ENCODE data around the gene NELFA. TPM values are rescaled to one million over a fixed set of nuclear protein-coding genes. Genes with fewer than 3 reads are reported as not detected.

The NELFA gene
- total RNA-seq, 2 experiments from 2014 or later: 34.7 to 36.2 TPM

- H3K4me3 Mint-ChIP-seq: no peak overlapping the region
- H3K36me3 Mint-ChIP-seq (ENCODE audit: low read depth): peaks cover 67% of the 10 kb centered on the region
- POLR2A ChIA-PET: no interaction called here
Measured at GRCh38 chr4:1956631-1957030, 52.1 kb downstream of the NELFA start.

GRCh38 chr4:1953335-1953734 is 55.4 kb downstream of the NELFA start:
- H3K27ac Mint-ChIP-seq: no peak overlapping the region
- ChIA-PET CTCF (interaction anchor here (0.6 to 1.2 kb wide), 3 partner anchors 12 to 250 kb away, joined by 3 to 6 read pairs (median 3); no protein-coding TSS in a partner anchor), POLR2A (interaction anchor here (0.7 kb wide), 1 partner anchor 219 kb away, joined by 4 read pairs; no protein-coding TSS in a partner anchor)
- no peaks in the 10 kb centered on the region for H3K9me3 Mint-ChIP-seq
- H3K27me3 Mint-ChIP-seq: no peaks in the 10 kb centered on the region
- no peaks in the 10 kb centered on the region for H3K4me1 Mint-ChIP-seq
- H3K4me3 Mint-ChIP-seq: no peak overlapping the region
- H3K36me3 Mint-ChIP-seq (ENCODE audit: low read depth): peaks cover 50% of the 10 kb centered on the region
- no peak for DNase-seq

More at GRCh38 chr4:1956631-1957030, 52.1 kb downstream of the NELFA start:
- CTCF ChIA-PET: interaction anchor here (0.7 kb wide), 2 partner anchors 235 to 509 kb away, joined by 4 to 5 read pairs; partner anchors contain the start of genes TACC3 and TMEM129
- Mint-ChIP-seq H3K4me1 (no peaks in the 10 kb centered on the region), H3K27ac (no peak overlapping the region), H3K9me3 (no peaks in the 10 kb centered on the region), H3K27me3 (no peaks in the 10 kb centered on the region)
- DNase-seq: no peak

- no peak for DNase-seq
- H3K4me3 Mint-ChIP-seq: no peak overlapping the region
- ChIA-PET POLR2A (interaction anchor here (0.7 kb wide), 1 partner anchor 219 kb away, joined by 4 read pairs; no protein-coding TSS in a partner anchor), CTCF (interaction anchor here (0.6 kb wide), 1 partner anchor 34 kb away, joined by 6 read pairs; no protein-coding TSS in a partner anchor)
- H3K36me3 Mint-ChIP-seq (ENCODE audit: low read depth): peaks cover 46% of the 10 kb centered on the region
- H3K27ac Mint-ChIP-seq: no peak overlapping the region
- H3K27me3 Mint-ChIP-seq: no peaks in the 10 kb centered on the region
- H3K9me3 Mint-ChIP-seq: no peaks in the 10 kb centered on the region
- no peaks in the 10 kb centered on the region for H3K4me1 Mint-ChIP-seq
Measured at GRCh38 chr4:1952719-1953118, 56.1 kb downstream of the NELFA start.

GRCh38 chr4:1952058-1952700 is 56.6 kb downstream of the NELFA start:
- Mint-ChIP-seq H3K27ac (no peak overlapping the region), H3K27me3 (no peaks in the 10 kb centered on the region), H3K9me3 (no peaks in the 10 kb centered on the region), H3K4me3 (no peak overlapping the region), H3K36me3 (ENCODE audit: low read depth) (peaks cover 44% of the 10 kb centered on the region), H3K4me1 (no peaks in the 10 kb centered on the region)
- no peak for DNase-seq
- ChIA-PET POLR2A (no interaction called here), CTCF (no interaction called here)

GRCh38 chr4:1950369-1950768 is 58.4 kb downstream of the NELFA start:
- Mint-ChIP-seq H3K27me3 (no peaks in the 10 kb centered on the region), H3K9me3 (no peaks in the 10 kb centered on the region), H3K4me1 (no peaks in the 10 kb centered on the region), H3K4me3 (no peak overlapping the region), H3K27ac (no peak overlapping the region), H3K36me3 (ENCODE audit: low read depth) (peaks cover 35% of the 10 kb centered on the region)
- ChIA-PET CTCF (no interaction called here), POLR2A (no interaction called here)
- DNase-seq: no peak

- H3K27ac Mint-ChIP-seq: no peak overlapping the region
- no peaks in the 10 kb centered on the region for H3K9me3 Mint-ChIP-seq
- no peaks in the 10 kb centered on the region for H3K27me3 Mint-ChIP-seq
- CTCF ChIA-PET: no interaction called here
- DNase-seq: no peak
- no peak overlapping the region for H3K4me3 Mint-ChIP-seq
- H3K4me1 Mint-ChIP-seq: no peaks in the 10 kb centered on the region
- peaks cover 31% of the 10 kb centered on the region for H3K36me3 Mint-ChIP-seq (ENCODE audit: low read depth)
- POLR2A ChIA-PET: no interaction called here
Measured at GRCh38 chr4:1948892-1949436, 59.8 kb downstream of the NELFA start.

- Mint-ChIP-seq H3K36me3 (ENCODE audit: low read depth) (peaks cover 37% of the 10 kb centered on the region), H3K4me3 (no peak overlapping the region), H3K27me3 (no peaks in the 10 kb centered on the region), H3K27ac (no peak overlapping the region), H3K9me3 (no peaks in the 10 kb centered on the region), H3K4me1 (no peaks in the 10 kb centered on the region)
- ChIA-PET POLR2A (no interaction called here), CTCF (no interaction called here)
- DNase-seq: no peak
Measured at GRCh38 chr4:1948232-1948631, 60.5 kb downstream of the NELFA start.

- Mint-ChIP-seq H3K36me3 (ENCODE audit: low read depth) (peaks cover 39% of the 10 kb centered on the region), H3K9me3 (no peaks in the 10 kb centered on the region), H3K27me3 (no peaks in the 10 kb centered on the region), H3K27ac (no peak overlapping the region), H3K4me3 (no peak overlapping the region), H3K4me1 (no peaks in the 10 kb centered on the region)
- ChIA-PET CTCF (interaction anchor here (0.6 kb wide), 1 partner anchor 33 kb away, joined by 3 read pairs; no protein-coding TSS in a partner anchor), POLR2A (no interaction called here)
- no peak for DNase-seq
Measured at GRCh38 chr4:1945912-1946311, 62.9 kb downstream of the NELFA start.

GRCh38 chr4:1945124-1945895 is 63.5 kb downstream of the NELFA start:
- H3K36me3 Mint-ChIP-seq (ENCODE audit: low read depth): peaks cover 44% of the 10 kb centered on the region
- ChIA-PET POLR2A (no interaction called here), CTCF (interaction anchor here (0.6 to 1.4 kb wide), 2 partner anchors 14 to 33 kb away, joined by 3 to 5 read pairs; no protein-coding TSS in a partner anchor)
- no peaks in the 10 kb centered on the region for H3K27me3 Mint-ChIP-seq
- no peak for DNase-seq
- no peak overlapping the region for H3K4me3 Mint-ChIP-seq
- H3K27ac Mint-ChIP-seq: no peak overlapping the region
- no peaks in the 10 kb centered on the region for H3K4me1 Mint-ChIP-seq
- no peaks in the 10 kb centered on the region for H3K9me3 Mint-ChIP-seq

- H3K27ac Mint-ChIP-seq: peak overlapping the region; percentile 13
- H3K4me3 Mint-ChIP-seq: no peak overlapping the region
- H3K36me3 Mint-ChIP-seq (ENCODE audit: low read depth): peaks cover 52% of the 10 kb centered on the region
- H3K9me3 Mint-ChIP-seq: no peaks in the 10 kb centered on the region
- POLR2A ChIA-PET: no interaction called here
- no peak for DNase-seq
- H3K27me3 Mint-ChIP-seq: no peaks in the 10 kb centered on the region
- H3K4me1 Mint-ChIP-seq: no peaks in the 10 kb centered on the region
- CTCF ChIA-PET: interaction anchor here (0.6 to 0.7 kb wide), 2 partner anchors 22 to 774 kb away, joined by 3 read pairs; no protein-coding TSS in a partner anchor
Measured at GRCh38 chr4:1943928-1944327, 64.8 kb downstream of the NELFA start.

- Mint-ChIP-seq H3K27ac (no peak overlapping the region), H3K27me3 (no peaks in the 10 kb centered on the region), H3K4me3 (no peak overlapping the region), H3K9me3 (no peaks in the 10 kb centered on the region), H3K36me3 (ENCODE audit: low read depth) (peaks cover 53% of the 10 kb centered on the region), H3K4me1 (peaks cover 2% of the 10 kb centered on the region)
- CTCF ChIA-PET: interaction anchor here (0.9 to 1.3 kb wide), 3 partner anchors 13 to 47 kb away, joined by 3 to 4 read pairs (median 3); no protein-coding TSS in a partner anchor
- POLR2A ChIA-PET: no interaction called here
- DNase-seq: no peak
Measured at GRCh38 chr4:1940566-1940965, 68.2 kb downstream of the NELFA start.

GRCh38 chr4:1939664-1940509 is 68.9 kb downstream of the NELFA start:
- peak overlapping the region; percentile 38 for H3K27ac Mint-ChIP-seq
- peaks cover 2% of the 10 kb centered on the region for H3K4me1 Mint-ChIP-seq
- CTCF ChIA-PET: interaction anchor here (0.9 to 1.3 kb wide), 3 partner anchors 12 to 48 kb away, joined by 3 to 4 read pairs (median 3); no protein-coding TSS in a partner anchor
- no peak for DNase-seq
- H3K4me3 Mint-ChIP-seq: no peak overlapping the region
- no peaks in the 10 kb centered on the region for H3K9me3 Mint-ChIP-seq
- H3K36me3 Mint-ChIP-seq (ENCODE audit: low read depth): peaks cover 49% of the 10 kb centered on the region
- H3K27me3 Mint-ChIP-seq: no peaks in the 10 kb centered on the region
- POLR2A ChIA-PET: no interaction called here
